IMR-90 (cell line): ENCODE data around the gene NKAIN2. TPM values are rescaled to one million over a fixed set of nuclear protein-coding genes. Genes with fewer than 3 reads are reported as not detected.

Experiments
- ATAC-seq: fragments of 200-7000 bp; cut with Tn5 transposase; 2 replicates; pipeline ENCODE4 v1.9.1; 2020; ENCODE audit warnings: low read depth, mild to moderate bottlenecking, moderate library complexity
- BruUV-seq: library from RNA; stranded (reverse); fragments of 400-500 nt; replicated peaks from 2 replicates; lab custom pipeline; 2021; lab: Mats Ljungman, UMichigan
- CTCF ChIA-PET: fragments of 300-600 bp; formaldehyde crosslinking; extraction: SDS; loops from one replicate; lab custom pipeline; 2021; ENCODE audit warnings: antibody characterized with exemption; lab: Yijun Ruan, JAX
- POLR2A ChIA-PET: fragments of 300-600 bp; sonication (Branson Sonifier 250); formaldehyde crosslinking; loops from one replicate; lab custom pipeline; 2022; ENCODE audit warnings: antibody characterized with exemption; ENCODE audit not compliant: unreplicated experiment; lab: Charles Lee
- DNase-seq: peaks from one replicate; pipeline ENCODE4 v3.0.0; 2013
- H2AFZ ChIP-seq: replicated peaks from 2 replicates; pipeline ENCODE3; 2013; ENCODE audit warnings: low read length, mild to moderate bottlenecking; ENCODE audit not compliant: poor library complexity
- H2AK5ac ChIP-seq: 2 replicates; pipeline ENCODE4 v1.6.1; 2013; ENCODE audit warnings: low read depth, low read length, inconsistent platforms
- H2AK9ac ChIP-seq: replicated peaks from 2 replicates; pipeline ENCODE3; 2013; ENCODE audit warnings: mild to moderate bottlenecking, low read depth, low read length, moderate library complexity; ENCODE audit not compliant: poor library complexity
- H2BK120ac ChIP-seq: 2 replicates; pipeline ENCODE4 v1.6.1; 2013; ENCODE audit warnings: low read depth, low read length, inconsistent platforms
- H2BK15ac ChIP-seq: 3 replicates; pipeline ENCODE4 v1.6.1; 2013; ENCODE audit warnings: low read depth, low read length, inconsistent platforms
- H2BK20ac ChIP-seq: 2 replicates; pipeline ENCODE4 v1.6.1; 2013; ENCODE audit warnings: low read depth, mild to moderate bottlenecking, inconsistent platforms, low read length, moderate library complexity
- H2BK5ac ChIP-seq: 2 replicates; pipeline ENCODE4 v1.6.1; 2013; ENCODE audit warnings: mild to moderate bottlenecking, low read depth, low read length, inconsistent platforms; ENCODE audit not compliant: poor library complexity, severe bottlenecking
- H3K14ac ChIP-seq: replicated peaks from 2 replicates; pipeline ENCODE4 v1.6.1; 2013; ENCODE audit warnings: low read depth, low read length, inconsistent platforms
- H3K18ac ChIP-seq: 2 replicates; pipeline ENCODE4 v1.6.1; 2013; ENCODE audit warnings: low read depth, low read length, control low read depth
- H3K23ac ChIP-seq: 2 replicates; pipeline ENCODE4 v1.6.1; 2013; ENCODE audit warnings: low read depth, low read length, inconsistent platforms
- H3K27ac ChIP-seq: 2 replicates; pipeline ENCODE4 v1.5.1; 2013; ENCODE audit warnings: mild to moderate bottlenecking, control low read depth, low read length; ENCODE audit not compliant: insufficient read depth
- H3K27me3 ChIP-seq: 2 replicates; pipeline ENCODE4 v1.6.1; 2013; ENCODE audit warnings: low read length; ENCODE audit not compliant: control insufficient read depth, insufficient read depth
- H3K36me3 ChIP-seq: 2 replicates; pipeline ENCODE4 v1.6.1; 2013; ENCODE audit warnings: low read length, mixed read lengths; ENCODE audit not compliant: control insufficient read depth, insufficient read depth
- H3K4ac ChIP-seq: 2 replicates; pipeline ENCODE4 v1.6.1; 2013; ENCODE audit warnings: low read depth, low read length, inconsistent platforms
- H3K4me1 ChIP-seq: 2 replicates; pipeline ENCODE4 v1.6.1; 2013; ENCODE audit warnings: low read length, mixed read lengths; ENCODE audit not compliant: control insufficient read depth, insufficient read depth
- H3K4me2 ChIP-seq: 2 replicates; pipeline ENCODE4 v1.6.1; 2013; ENCODE audit warnings: low read depth, mild to moderate bottlenecking, control low read depth, low read length, moderate library complexity
- H3K4me3 ChIP-seq: 2 replicates; pipeline ENCODE4 v1.5.1; 2013; ENCODE audit warnings: low read depth, mild to moderate bottlenecking, control low read depth, low read length, moderate library complexity; ENCODE audit not compliant: insufficient read depth
- H3K56ac ChIP-seq: 2 replicates; pipeline ENCODE4 v1.6.1; 2013; ENCODE audit warnings: low read length, inconsistent platforms; ENCODE audit not compliant: insufficient read depth; ENCODE audit errors: extremely low read depth
- H3K79me1 ChIP-seq, 2 experiments: 2 replicates each; pipeline ENCODE4 v1.6.1; 2013; ENCODE audit warnings: low read length in 2 of 2, inconsistent platforms in 1 of 2, low read depth in 1 of 2
- H3K9ac ChIP-seq: 2 replicates; pipeline ENCODE4 v1.6.1; 2013; ENCODE audit warnings: low read depth, low read length, control low read depth
- H3K9me1 ChIP-seq: 2 replicates; pipeline ENCODE4 v1.6.1; 2013; ENCODE audit warnings: low read length, inconsistent platforms; ENCODE audit not compliant: insufficient read depth
- H3K9me3 ChIP-seq: 2 replicates; pipeline ENCODE4 v1.6.1; 2013; ENCODE audit warnings: low read length; ENCODE audit not compliant: control insufficient read depth, insufficient read depth
- H4K20me1 ChIP-seq: 2 replicates; pipeline ENCODE4 v1.6.1; 2013; ENCODE audit warnings: low read length, inconsistent platforms; ENCODE audit not compliant: insufficient read depth
- H4K5ac ChIP-seq: 2 replicates; pipeline ENCODE4 v1.6.1; 2013; ENCODE audit warnings: mild to moderate bottlenecking, low read depth, low read length, control low read depth
- H4K8ac ChIP-seq, 2 experiments: 2 replicates each; pipeline ENCODE4 v1.6.1; 2013; ENCODE audit warnings: low read depth in 2 of 2, low read length in 2 of 2, control low read depth in 1 of 2, inconsistent platforms in 1 of 2
- H4K91ac ChIP-seq: 2 replicates; pipeline ENCODE4 v1.6.1; 2013; ENCODE audit warnings: low read depth, low read length, inconsistent platforms; ENCODE audit not compliant: insufficient read depth
- BHLHE40 ChIP-seq: fragments of 150-350 bp; IDR thresholded peaks from 2 replicates; pipeline ENCODE4 v1.6.1; 2016; ENCODE audit warnings: mild to moderate bottlenecking, low read depth, low read length
- CEBPB ChIP-seq: IDR thresholded peaks from 2 replicates; pipeline ENCODE4 v1.6.1; 2012; ENCODE audit warnings: low read depth, low read length, improper control_type of control experiment
- FOS ChIP-seq: fragments of 150-350 bp; IDR thresholded peaks from 2 replicates; pipeline ENCODE4 v1.6.1; 2016; ENCODE audit warnings: low read depth, low read length
- MAZ ChIP-seq: IDR thresholded peaks from 2 replicates; pipeline ENCODE4 v1.6.1; 2012; ENCODE audit warnings: low read depth, mild to moderate bottlenecking, low read length, improper control_type of control experiment, moderate library complexity, borderline replicate concordance
- MXI1 ChIP-seq: IDR thresholded peaks from 2 replicates; pipeline ENCODE4 v1.6.1; 2012; ENCODE audit warnings: low read depth, mild to moderate bottlenecking, low read length, moderate library complexity, borderline replicate concordance
- NFE2L2 ChIP-seq: fragments of 150-350 bp; IDR thresholded peaks from 2 replicates; pipeline ENCODE4 v1.6.1; 2016; ENCODE audit warnings: low read depth, mild to moderate bottlenecking, low read length
- RAD21 ChIP-seq: IDR thresholded peaks from 2 replicates; pipeline ENCODE4 v1.6.1; 2012; ENCODE audit warnings: low read length, improper control_type of control experiment
- SMC3 ChIP-seq: fragments of 150-350 bp; IDR thresholded peaks from 2 replicates; pipeline ENCODE4 v1.6.1; 2016; ENCODE audit warnings: low read depth, mild to moderate bottlenecking, antibody characterized with exemption, low read length, moderate library complexity
- WGBS, 2 experiments: methylation state at CpG; one replicate each; pipeline versions ENCODE4 v1.1.5 to v1.1.7; 2013; ENCODE audit warnings: missing lambda C conversion rate in 2 of 2; ENCODE audit not compliant: insufficient read length in 1 of 2; ENCODE audit errors: extremely low coverage in 2 of 2; 5-methylcytosine and 5-hydroxymethylcytosine counted together
- dilution Hi-C: fragments of 300-500 bp; cut with HindIII; formaldehyde crosslinking; loops from one replicate; pipeline ENCODE4 v1.14.3; 2018; ENCODE audit warnings: low sequenced_read_pairs; ENCODE audit not compliant: unreplicated experiment
- in situ Hi-C: fragments of 300-500 bp; cut with MboI; formaldehyde crosslinking; loops from 3 replicates; pipeline ENCODE4 v1.14.3; 2019; ENCODE audit warnings: low sequenced_read_pairs, inconsistent platforms, mixed read lengths
- intact Hi-C: fragments of 100-400 bp; cut with micrococcal nuclease; formaldehyde crosslinking; loops from 2 replicates; pipeline ENCODE4 v1.10.0; 2022
- polyA plus RNA-seq, 3 experiments: library from polyadenylated mRNA; depleted of rRNA; stranded (reverse); fragments of >200 nt; gene quantifications; 2 replicates each; pipeline ENCODE4 v1.2.3, GENCODE V29; 2012; ENCODE audit warnings: low replicate concordance in 1 of 3
- total RNA-seq: library from RNA; depleted of rRNA; stranded (reverse); fragments of >200 nt; gene quantifications from 2 replicates; pipeline ENCODE4 v1.2.3, GENCODE V29; 2012

Gene NKAIN2
- total and polyA plus RNA-seq, 2 of the 4 experiments (the other 2 are of a cell fraction), result not detected

GRCh38 chr6:123940551-123940950 lies 136.9 kb downstream of the NKAIN2 start:
- no peak overlapping the region for H3K14ac ChIP-seq

More at GRCh38 chr6:123940551-123940950, 136.9 kb downstream of the NKAIN2 start:
- H3K27me3 ChIP-seq, result no peaks in the 10 kb centered on the region
- no peaks in the 10 kb centered on the region for H4K20me1 ChIP-seq
- POLR2A ChIA-PET, result no interaction called here
- dilution Hi-C loops, result no loop called here
- no peak overlapping the region for H2AK9ac ChIP-seq
- in situ Hi-C loops, result no loop called here
- no peaks in the 10 kb centered on the region for H3K9me3 ChIP-seq
- ATAC-seq (peak; percentile 99), DNase-seq (peak; percentile 78)
- no peak overlapping the region for H3K4ac ChIP-seq
- no peak overlapping the region for H3K27ac ChIP-seq
- no peak overlapping the region for H2AFZ ChIP-seq
- no peak overlapping the region for H2BK15ac ChIP-seq
- TF ChIP-seq NFE2L2 (no peak), SMC3 (no peak), RAD21 (no peak), FOS (peak; percentile 72), BHLHE40 (no peak), MAZ (no peak), MXI1 (no peak), CEBPB (no peak)
- no peak overlapping the region for H2BK120ac ChIP-seq
- H3K4me2 ChIP-seq, result no peak overlapping the region
- H4K91ac ChIP-seq, result no peak overlapping the region
- WGBS, 2 experiments, result no CpG with 5 or more reads among the region's 3 CpGs
- H3K4me3 ChIP-seq, result no peak overlapping the region
- H2BK5ac ChIP-seq, result no peak overlapping the region
- no peaks in the 10 kb centered on the region for H3K9me1 ChIP-seq
- no peak overlapping the region for H3K9ac ChIP-seq
- H4K5ac ChIP-seq, result no peak overlapping the region
- H3K18ac ChIP-seq, result no peak overlapping the region
- CTCF ChIA-PET, result no interaction called here
- BruUV-seq, result no TSS peak
- no peaks in the 10 kb centered on the region for H3K36me3 ChIP-seq
- H2BK20ac ChIP-seq, result no peak overlapping the region
- intact Hi-C loops, result no loop called here
- H3K56ac ChIP-seq, result no peak overlapping the region
- no peak overlapping the region for H4K8ac ChIP-seq
- no peaks in the 10 kb centered on the region for H3K79me1 ChIP-seq
- no peak overlapping the region for H2AK5ac ChIP-seq
- H3K4me1 ChIP-seq, result no peaks in the 10 kb centered on the region
- H3K23ac ChIP-seq, result no peak overlapping the region
